DOHH2 (cell line): ENCODE measurements around the gene C19orf18.

ENCODE experiments used
- EZH2phosphoT487 ChIP-seq: fragments of 200-600 bp; sonication (generic); IDR thresholded peaks from 2 replicates; pipeline ENCODE4 v1.6.1; 2017; ENCODE audit warnings: borderline replicate concordance, mild to moderate bottlenecking, antibody characterized with exemption, low read length, moderate library complexity, mixed read lengths
- TF ChIP-seq, protein P1 (sequence below): fragments of 200-600 bp; sonication (generic); IDR thresholded peaks from one replicate; pipeline ENCODE4 v1.5.1; 2014; ENCODE audit warnings: antibody characterized with exemption, mild to moderate bottlenecking, low read depth, low read length; ENCODE audit not compliant: poor library complexity, severe bottlenecking

- TF ChIP-seq, protein P1, sequence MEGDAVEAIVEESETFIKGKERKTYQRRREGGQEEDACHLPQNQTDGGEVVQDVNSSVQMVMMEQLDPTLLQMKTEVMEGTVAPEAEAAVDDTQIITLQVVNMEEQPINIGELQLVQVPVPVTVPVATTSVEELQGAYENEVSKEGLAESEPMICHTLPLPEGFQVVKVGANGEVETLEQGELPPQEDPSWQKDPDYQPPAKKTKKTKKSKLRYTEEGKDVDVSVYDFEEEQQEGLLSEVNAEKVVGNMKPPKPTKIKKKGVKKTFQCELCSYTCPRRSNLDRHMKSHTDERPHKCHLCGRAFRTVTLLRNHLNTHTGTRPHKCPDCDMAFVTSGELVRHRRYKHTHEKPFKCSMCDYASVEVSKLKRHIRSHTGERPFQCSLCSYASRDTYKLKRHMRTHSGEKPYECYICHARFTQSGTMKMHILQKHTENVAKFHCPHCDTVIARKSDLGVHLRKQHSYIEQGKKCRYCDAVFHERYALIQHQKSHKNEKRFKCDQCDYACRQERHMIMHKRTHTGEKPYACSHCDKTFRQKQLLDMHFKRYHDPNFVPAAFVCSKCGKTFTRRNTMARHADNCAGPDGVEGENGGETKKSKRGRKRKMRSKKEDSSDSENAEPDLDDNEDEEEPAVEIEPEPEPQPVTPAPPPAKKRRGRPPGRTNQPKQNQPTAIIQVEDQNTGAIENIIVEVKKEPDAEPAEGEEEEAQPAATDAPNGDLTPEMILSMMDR, result no peak
- TF ChIP-seq EZH2phosphoT487, result no peak
Observed at GRCh38 chr19:58009301-58009665, 34.9 kb upstream of the C19orf18 start.
